Neutrophil (primary cell): ENCODE data around the gene ZNF862.

Experiments
- H3K27ac ChIP-seq: fragments of 200-600 bp; sonication (generic); 2 replicates; pipeline ENCODE4 v1.5.1; 2016; ENCODE audit warnings: mild to moderate bottlenecking, moderate library complexity
- H3K27me3 ChIP-seq: fragments of 200-600 bp; sonication (generic); 2 replicates; pipeline ENCODE4 v1.6.0; 2016; ENCODE audit warnings: mild to moderate bottlenecking
- H3K36me3 ChIP-seq: fragments of 200-600 bp; sonication (generic); 2 replicates; pipeline ENCODE4 v1.5.1; 2017
- H3K4me1 ChIP-seq, 2 experiments: fragments of 200-600 bp in 1 of 2; sonication (generic) in 1 of 2; 1 replicate in 1 of 2; 2 replicates in 1 of 2; pipeline versions ENCODE4 v1.5.1 to v1.6.1; 2013 to 2016; ENCODE audit warnings: low read depth in 1 of 2, low read length in 1 of 2, mild to moderate bottlenecking in 1 of 2, moderate library complexity in 1 of 2; ENCODE audit not compliant: control insufficient read depth in 1 of 2, insufficient read depth in 1 of 2
- H3K4me3 ChIP-seq, 2 experiments: fragments of 200-600 bp in 1 of 2; sonication (generic) in 1 of 2; 1 replicate in 1 of 2; 2 replicates in 1 of 2; pipeline ENCODE4 v1.5.1; 2013 to 2016; ENCODE audit warnings: low read depth in 1 of 2, low read length in 1 of 2, mild to moderate bottlenecking in 1 of 2, moderate library complexity in 1 of 2
- H3K9me3 ChIP-seq: fragments of 200-600 bp; sonication (generic); 2 replicates; pipeline ENCODE4 v1.5.1; 2016
- TF ChIP-seq, protein P1 (sequence below): fragments of 200-600 bp; sonication (generic); IDR thresholded peaks from 2 replicates; pipeline ENCODE4 v1.5.1; 2016; ENCODE audit warnings: antibody characterized with exemption

ZNF862 gene

DNA sequence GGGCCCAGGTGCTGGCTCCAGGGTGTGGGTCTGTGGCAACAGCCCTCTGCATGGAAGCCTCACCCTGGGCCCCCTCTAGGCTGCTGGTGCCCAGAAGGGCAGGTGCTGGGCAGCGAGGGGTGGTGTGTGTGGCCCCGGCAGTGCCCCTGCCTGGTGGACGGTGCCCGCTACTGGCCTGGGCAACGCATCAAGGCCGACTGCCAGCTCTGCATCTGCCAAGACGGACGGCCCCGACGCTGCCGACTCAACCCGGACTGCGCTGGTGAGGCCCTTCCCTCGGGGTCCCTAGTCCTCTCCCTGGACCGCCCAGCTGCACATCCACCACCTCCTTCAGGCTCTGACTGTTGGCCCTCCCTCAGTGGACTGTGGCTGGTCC, 46.0 kb upstream of the ZNF862 start:
- no peak overlapping the region for H3K27ac ChIP-seq
- no peak overlapping the region for H3K4me3 ChIP-seq

GRCh38 chr7:149793261-149793660, 44.9 kb upstream of the ZNF862 start:
- no peak overlapping the region for H3K4me3 ChIP-seq
- no peaks in the 10 kb centered on the region for H3K9me3 ChIP-seq
- TF ChIP-seq, protein P1, sequence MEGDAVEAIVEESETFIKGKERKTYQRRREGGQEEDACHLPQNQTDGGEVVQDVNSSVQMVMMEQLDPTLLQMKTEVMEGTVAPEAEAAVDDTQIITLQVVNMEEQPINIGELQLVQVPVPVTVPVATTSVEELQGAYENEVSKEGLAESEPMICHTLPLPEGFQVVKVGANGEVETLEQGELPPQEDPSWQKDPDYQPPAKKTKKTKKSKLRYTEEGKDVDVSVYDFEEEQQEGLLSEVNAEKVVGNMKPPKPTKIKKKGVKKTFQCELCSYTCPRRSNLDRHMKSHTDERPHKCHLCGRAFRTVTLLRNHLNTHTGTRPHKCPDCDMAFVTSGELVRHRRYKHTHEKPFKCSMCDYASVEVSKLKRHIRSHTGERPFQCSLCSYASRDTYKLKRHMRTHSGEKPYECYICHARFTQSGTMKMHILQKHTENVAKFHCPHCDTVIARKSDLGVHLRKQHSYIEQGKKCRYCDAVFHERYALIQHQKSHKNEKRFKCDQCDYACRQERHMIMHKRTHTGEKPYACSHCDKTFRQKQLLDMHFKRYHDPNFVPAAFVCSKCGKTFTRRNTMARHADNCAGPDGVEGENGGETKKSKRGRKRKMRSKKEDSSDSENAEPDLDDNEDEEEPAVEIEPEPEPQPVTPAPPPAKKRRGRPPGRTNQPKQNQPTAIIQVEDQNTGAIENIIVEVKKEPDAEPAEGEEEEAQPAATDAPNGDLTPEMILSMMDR, result no peak
- H3K4me1 ChIP-seq, result peaks cover 3 to 7% of the 10 kb centered on the region in 2 experiments
- peaks cover 51% of the 10 kb centered on the region for H3K27me3 ChIP-seq
- H3K27ac ChIP-seq, result no peak overlapping the region
- no peaks in the 10 kb centered on the region for H3K36me3 ChIP-seq

More for the DNA sequence above, 46.0 kb upstream of the ZNF862 start:
- Histone ChIP-seq H3K9me3 (no peaks in the 10 kb centered on the region), H3K27me3 (peaks cover 62% of the 10 kb centered on the region), H3K4me1 (peaks cover 3 to 7% of the 10 kb centered on the region in 2 experiments), H3K36me3 (no peaks in the 10 kb centered on the region)
- TF ChIP-seq, protein P1, result no peak

GRCh38 chr7:149794661-149795060, 43.5 kb upstream of the ZNF862 start:
- H3K9me3 ChIP-seq, result no peaks in the 10 kb centered on the region
- H3K27me3 ChIP-seq, result peaks cover 37% of the 10 kb centered on the region
- no peaks in the 10 kb centered on the region for H3K36me3 ChIP-seq
- no peak overlapping the region for H3K4me3 ChIP-seq
- no peak overlapping the region for H3K27ac ChIP-seq
- peaks cover 3 to 7% of the 10 kb centered on the region in 2 experiments for H3K4me1 ChIP-seq
- TF ChIP-seq, protein P1, result no peak

DNA sequence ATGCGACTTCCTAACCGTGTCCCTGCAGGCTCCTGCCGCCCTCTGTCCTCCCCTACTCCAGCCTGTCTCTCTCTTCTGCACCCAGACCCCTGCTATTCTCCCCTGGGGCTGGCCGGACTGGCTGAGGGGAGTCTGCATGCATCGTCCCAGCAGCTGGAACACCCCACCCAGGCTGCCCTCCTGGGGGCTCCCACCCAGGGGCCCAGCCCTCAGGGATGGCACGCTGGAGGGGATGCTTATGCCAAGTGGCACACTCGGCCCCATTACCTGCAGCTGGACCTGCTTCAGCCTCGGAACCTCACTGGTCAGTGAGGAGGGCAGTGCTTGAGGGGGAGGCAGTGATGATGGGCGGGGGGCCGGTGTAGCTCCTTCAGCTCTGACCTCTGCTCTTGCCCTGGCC, 43.0 kb upstream of the ZNF862 start:
- H3K36me3 ChIP-seq, result no peaks in the 10 kb centered on the region
- peaks cover 33% of the 10 kb centered on the region for H3K27me3 ChIP-seq
- H3K4me3 ChIP-seq, result no peak overlapping the region
- TF ChIP-seq, protein P1, result no peak
- no peak overlapping the region for H3K27ac ChIP-seq
- peaks cover 0 to 4% of the 10 kb centered on the region in 2 experiments for H3K4me1 ChIP-seq
- no peaks in the 10 kb centered on the region for H3K9me3 ChIP-seq

DNA sequence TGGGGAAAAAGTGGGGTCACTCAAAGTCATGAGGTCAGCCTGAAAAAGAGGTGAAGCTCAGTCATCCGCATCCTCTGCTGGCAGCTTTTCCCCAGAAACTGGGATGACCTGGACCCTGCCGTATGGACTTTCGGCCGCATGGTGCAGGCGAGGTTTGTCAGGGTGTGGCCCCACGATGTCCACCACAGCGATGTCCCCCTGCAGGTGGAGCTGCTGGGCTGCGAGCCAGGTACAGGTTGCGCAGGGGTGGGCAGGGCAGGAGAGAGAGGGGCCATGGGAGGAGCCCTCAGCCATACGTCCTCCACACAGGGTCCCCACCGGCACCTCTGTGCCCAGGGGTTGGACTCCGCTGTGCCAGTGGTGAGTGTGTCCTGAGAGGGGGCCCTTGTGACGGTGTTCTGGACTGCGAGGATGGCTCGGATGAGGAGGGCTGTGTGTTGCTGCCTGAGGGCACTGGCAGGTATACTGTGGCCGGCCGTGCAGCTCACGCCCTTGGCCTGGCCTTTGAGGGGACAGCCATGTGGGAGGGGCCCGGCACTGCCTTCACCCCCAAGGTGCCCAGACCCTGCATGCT, 41.8 kb upstream of the ZNF862 start:
- TF ChIP-seq, protein P1, result no peak
- no peaks in the 10 kb centered on the region for H3K9me3 ChIP-seq
- no peaks in the 10 kb centered on the region for H3K36me3 ChIP-seq
- H3K4me3 ChIP-seq, result no peak overlapping the region
- no peaks in the 10 kb centered on the region for H3K4me1 ChIP-seq
- no peak overlapping the region for H3K27ac ChIP-seq
- H3K27me3 ChIP-seq, result peaks cover 20% of the 10 kb centered on the region
